ENCODE measurements around the gene MACC1.
"Not testable (repeated sequence)": the region's sequence is repeated elsewhere in the genome, so short reads cannot be mapped to it uniquely, and the experiment has no call there.

The MACC1 gene

DNA sequence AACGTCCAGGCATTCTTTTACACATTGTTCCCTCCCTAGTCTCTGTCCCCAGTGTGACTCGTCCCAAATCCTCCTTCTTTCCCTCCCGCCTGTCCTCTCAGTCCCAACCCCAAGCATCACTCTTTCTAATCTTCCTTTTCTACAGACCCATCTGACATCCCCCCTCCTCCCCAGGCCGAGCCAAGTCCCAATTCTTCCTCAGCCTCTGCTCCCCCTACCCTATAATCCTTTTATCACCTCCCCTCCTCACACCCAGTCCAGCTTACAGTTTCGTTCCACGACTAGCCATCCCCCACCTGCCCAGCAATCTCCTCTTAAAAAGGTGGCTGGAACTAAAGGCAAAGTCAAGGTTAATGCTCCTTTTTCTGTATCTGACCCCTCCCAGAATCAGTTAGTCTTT lies 95.1 kb downstream of the MACC1 start:
- TF ChIP-seq, protein P1, sequence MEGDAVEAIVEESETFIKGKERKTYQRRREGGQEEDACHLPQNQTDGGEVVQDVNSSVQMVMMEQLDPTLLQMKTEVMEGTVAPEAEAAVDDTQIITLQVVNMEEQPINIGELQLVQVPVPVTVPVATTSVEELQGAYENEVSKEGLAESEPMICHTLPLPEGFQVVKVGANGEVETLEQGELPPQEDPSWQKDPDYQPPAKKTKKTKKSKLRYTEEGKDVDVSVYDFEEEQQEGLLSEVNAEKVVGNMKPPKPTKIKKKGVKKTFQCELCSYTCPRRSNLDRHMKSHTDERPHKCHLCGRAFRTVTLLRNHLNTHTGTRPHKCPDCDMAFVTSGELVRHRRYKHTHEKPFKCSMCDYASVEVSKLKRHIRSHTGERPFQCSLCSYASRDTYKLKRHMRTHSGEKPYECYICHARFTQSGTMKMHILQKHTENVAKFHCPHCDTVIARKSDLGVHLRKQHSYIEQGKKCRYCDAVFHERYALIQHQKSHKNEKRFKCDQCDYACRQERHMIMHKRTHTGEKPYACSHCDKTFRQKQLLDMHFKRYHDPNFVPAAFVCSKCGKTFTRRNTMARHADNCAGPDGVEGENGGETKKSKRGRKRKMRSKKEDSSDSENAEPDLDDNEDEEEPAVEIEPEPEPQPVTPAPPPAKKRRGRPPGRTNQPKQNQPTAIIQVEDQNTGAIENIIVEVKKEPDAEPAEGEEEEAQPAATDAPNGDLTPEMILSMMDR (IDR thresholded peaks at IDR 0.05) = no peak
- Histone ChIP-seq H3K36me3 (ENCODE audit: control insufficient read depth, insufficient read depth, low read length) (no peaks in the 10 kb centered on the region), H3K9me3 (ENCODE audit: control insufficient read depth, low read length) (no peaks in the 10 kb centered on the region), H3K27me3 (ENCODE audit: control insufficient read depth, insufficient read depth, low read length) (no peaks in the 10 kb centered on the region), H3K4me3 (ENCODE audit: low read depth, low read length) (no peak overlapping the region), H3K9ac (no peak overlapping the region), H3K27ac (no peak overlapping the region), H3K4me1 (no peaks in the 10 kb centered on the region), H3K4me2 (ENCODE audit: low read length) (no peak overlapping the region), H2AFZ (no peak overlapping the region), H3K79me2 (no peaks in the 10 kb centered on the region)

GRCh38 chr7:20121404-20121803 lies 95.8 kb downstream of the MACC1 start:
- Histone ChIP-seq H3K36me3 (ENCODE audit: control insufficient read depth, insufficient read depth, low read length) (no peaks in the 10 kb centered on the region), H3K4me1 (no peaks in the 10 kb centered on the region), H3K4me3 (ENCODE audit: low read depth, low read length) (no peak overlapping the region), H3K9ac (no peak overlapping the region), H3K27ac (no peak overlapping the region), H3K79me2 (no peaks in the 10 kb centered on the region), H2AFZ (no peak overlapping the region), H3K4me2 (ENCODE audit: low read length) (no peak overlapping the region), H3K9me3 (ENCODE audit: control insufficient read depth, low read length) (no peaks in the 10 kb centered on the region), H3K27me3 (ENCODE audit: control insufficient read depth, insufficient read depth, low read length) (no peaks in the 10 kb centered on the region)
- TF ChIP-seq, protein P1 (IDR thresholded peaks at IDR 0.05) = no peak

DNA sequence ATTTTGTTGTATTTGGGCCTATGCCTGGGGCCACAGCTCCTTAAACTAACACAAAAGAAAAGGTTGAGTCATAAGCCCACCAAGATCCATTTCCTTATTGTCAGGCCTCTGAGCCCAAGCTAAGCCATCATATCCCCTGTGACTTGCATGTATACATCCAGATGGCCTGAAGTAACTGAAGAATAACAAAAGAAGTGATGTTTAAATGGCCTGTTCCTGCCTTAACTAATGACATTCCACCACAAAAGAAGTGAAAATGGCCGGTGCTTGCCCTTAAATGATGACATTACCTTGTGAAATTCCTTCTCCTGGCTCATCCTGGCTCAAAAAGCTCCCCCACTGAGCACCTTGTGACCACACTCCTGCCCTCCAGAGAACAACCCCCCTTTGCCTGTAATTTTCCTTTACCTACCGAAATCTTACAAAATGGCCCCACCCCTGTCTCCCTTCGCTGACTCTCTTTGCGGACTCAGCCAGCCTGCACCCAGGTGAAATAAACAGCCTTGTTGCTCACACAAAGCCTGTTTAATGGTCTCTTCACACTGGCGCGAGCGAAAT lies 96.5 kb downstream of the MACC1 start:
- not testable (repeated sequence) for H3K36me3 ChIP-seq (ENCODE audit: control insufficient read depth, insufficient read depth, low read length); H3K9me3 ChIP-seq (ENCODE audit: control insufficient read depth, low read length); H2AFZ ChIP-seq; H3K4me3 ChIP-seq (ENCODE audit: low read depth, low read length); H3K4me1 ChIP-seq; H3K4me2 ChIP-seq (ENCODE audit: low read length); H3K9ac ChIP-seq; H3K27me3 ChIP-seq (ENCODE audit: control insufficient read depth, insufficient read depth, low read length); H3K79me2 ChIP-seq; H3K27ac ChIP-seq

GRCh38 chr7:20116869-20117268 lies 100.3 kb downstream of the MACC1 start:
- Histone ChIP-seq H3K4me3 (ENCODE audit: low read depth, low read length) (no peak overlapping the region), H2AFZ (no peak overlapping the region), H3K27me3 (ENCODE audit: control insufficient read depth, insufficient read depth, low read length) (no peaks in the 10 kb centered on the region), H3K4me2 (ENCODE audit: low read length) (no peak overlapping the region), H3K9ac (no peak overlapping the region), H3K27ac (no peak overlapping the region), H3K79me2 (no peaks in the 10 kb centered on the region), H3K9me3 (ENCODE audit: control insufficient read depth, low read length) (no peaks in the 10 kb centered on the region), H3K36me3 (ENCODE audit: control insufficient read depth, insufficient read depth, low read length) (no peaks in the 10 kb centered on the region), H3K4me1 (no peaks in the 10 kb centered on the region)
- TF ChIP-seq, protein P1 (IDR thresholded peaks at IDR 0.05) = no peak

GRCh38 chr7:20114468-20114867 lies 102.7 kb downstream of the MACC1 start:
- Histone ChIP-seq H3K9me3 (ENCODE audit: control insufficient read depth, low read length) (no peaks in the 10 kb centered on the region), H3K4me3 (ENCODE audit: low read depth, low read length) (no peak overlapping the region), H3K79me2 (no peaks in the 10 kb centered on the region), H3K36me3 (ENCODE audit: control insufficient read depth, insufficient read depth, low read length) (no peaks in the 10 kb centered on the region), H3K4me1 (no peaks in the 10 kb centered on the region), H3K9ac (no peak overlapping the region), H3K27me3 (ENCODE audit: control insufficient read depth, insufficient read depth, low read length) (no peaks in the 10 kb centered on the region), H2AFZ (no peak overlapping the region), H3K27ac (no peak overlapping the region), H3K4me2 (ENCODE audit: low read length) (no peak overlapping the region)
- TF ChIP-seq, protein P1 (IDR thresholded peaks at IDR 0.05) = no peak
